ENCODE results near the gene EXOC6B. TPM values are rescaled to one million over a fixed set of nuclear protein-coding genes. Genes with fewer than 3 reads are reported as not detected.

The EXOC6B gene
- total RNA-seq, 1 donor from 2014 or later, result 104 TPM

GRCh38 chr2:72757177-72757775 is 68.6 kb downstream of the EXOC6B start:
- TF ChIP-seq CTCF (IDR thresholded peaks at IDR 0.05; ENCODE audit: unreplicated experiment), result no peak
- Mint-ChIP-seq H3K9me3 (peaks cover 32% of the 10 kb centered on the region), H3K4me3 (no peak overlapping the region), H3K36me3 (peaks cover 30% of the 10 kb centered on the region), H3K27ac (peak overlapping the region; percentile 98), H3K27me3 (ENCODE audit: low read depth) (no peaks in the 10 kb centered on the region), H3K4me1 (peaks cover 35% of the 10 kb centered on the region)
- DNase-seq (ENCODE audit: low spot score in 2 of 2, unreplicated experiment in 2 of 2), result no peak

GRCh38 chr2:72755647-72756423 is 70.0 kb downstream of the EXOC6B start:
- H3K9me3 Mint-ChIP-seq, result peaks cover 25% of the 10 kb centered on the region
- H3K36me3 Mint-ChIP-seq, result peaks cover 24% of the 10 kb centered on the region
- no peak for DNase-seq (ENCODE audit: low spot score in 2 of 2, unreplicated experiment in 2 of 2)
- no peak overlapping the region for H3K4me3 Mint-ChIP-seq
- TF ChIP-seq CTCF (IDR thresholded peaks at IDR 0.05; ENCODE audit: unreplicated experiment), result no peak
- H3K4me1 Mint-ChIP-seq, result peaks cover 35% of the 10 kb centered on the region
- peak overlapping the region; percentile 93 for H3K27ac Mint-ChIP-seq
- H3K27me3 Mint-ChIP-seq (ENCODE audit: low read depth), result no peaks in the 10 kb centered on the region

GRCh38 chr2:72754628-72755320 is 71.1 kb downstream of the EXOC6B start:
- peaks cover 15% of the 10 kb centered on the region for H3K9me3 Mint-ChIP-seq
- peaks cover 13% of the 10 kb centered on the region for H3K36me3 Mint-ChIP-seq
- H3K27ac Mint-ChIP-seq, result peak overlapping the region; percentile 93
- no peak for TF ChIP-seq CTCF (IDR thresholded peaks at IDR 0.05; ENCODE audit: unreplicated experiment)
- H3K4me3 Mint-ChIP-seq, result no peak overlapping the region
- H3K4me1 Mint-ChIP-seq, result peaks cover 43% of the 10 kb centered on the region
- H3K27me3 Mint-ChIP-seq (ENCODE audit: low read depth), result no peaks in the 10 kb centered on the region
- no peak for DNase-seq (ENCODE audit: low spot score in 2 of 2, unreplicated experiment in 2 of 2)

- Mint-ChIP-seq H3K27me3 (ENCODE audit: low read depth) (no peaks in the 10 kb centered on the region), H3K4me1 (peaks cover 41% of the 10 kb centered on the region), H3K4me3 (no peak overlapping the region), H3K9me3 (no peaks in the 10 kb centered on the region), H3K27ac (no peak overlapping the region), H3K36me3 (no peaks in the 10 kb centered on the region)
- DNase-seq (ENCODE audit: low spot score in 2 of 2, unreplicated experiment in 2 of 2), result no peak
- no peak for TF ChIP-seq CTCF (IDR thresholded peaks at IDR 0.05; ENCODE audit: unreplicated experiment)
These were observed 74.7 kb downstream of the EXOC6B start for GRCh38 chr2:72750977-72751639.

- H3K4me1 Mint-ChIP-seq, result peaks cover 40% of the 10 kb centered on the region
- no peak overlapping the region for H3K4me3 Mint-ChIP-seq
- no peaks in the 10 kb centered on the region for H3K36me3 Mint-ChIP-seq
- TF ChIP-seq CTCF (IDR thresholded peaks at IDR 0.05; ENCODE audit: unreplicated experiment), result no peak
- DNase-seq (ENCODE audit: low spot score in 2 of 2, unreplicated experiment in 2 of 2), result no peak
- peak overlapping the region; percentile 52 for H3K27ac Mint-ChIP-seq
- no peaks in the 10 kb centered on the region for H3K27me3 Mint-ChIP-seq (ENCODE audit: low read depth)
- H3K9me3 Mint-ChIP-seq, result no peaks in the 10 kb centered on the region
These were observed 75.4 kb downstream of the EXOC6B start for GRCh38 chr2:72750466-72750865.
